ENCODE measurements around the gene GRHPR. TPM values are rescaled to one million over a fixed set of nuclear protein-coding genes. Genes with fewer than 3 reads are reported as not detected.

The GRHPR gene
- total and polyA plus RNA-seq, 2 of the 8 experiments (the other 6 are each of a cell fraction or from before 2014, with no cell fraction given), result 97.0 to 201 TPM

DNA sequence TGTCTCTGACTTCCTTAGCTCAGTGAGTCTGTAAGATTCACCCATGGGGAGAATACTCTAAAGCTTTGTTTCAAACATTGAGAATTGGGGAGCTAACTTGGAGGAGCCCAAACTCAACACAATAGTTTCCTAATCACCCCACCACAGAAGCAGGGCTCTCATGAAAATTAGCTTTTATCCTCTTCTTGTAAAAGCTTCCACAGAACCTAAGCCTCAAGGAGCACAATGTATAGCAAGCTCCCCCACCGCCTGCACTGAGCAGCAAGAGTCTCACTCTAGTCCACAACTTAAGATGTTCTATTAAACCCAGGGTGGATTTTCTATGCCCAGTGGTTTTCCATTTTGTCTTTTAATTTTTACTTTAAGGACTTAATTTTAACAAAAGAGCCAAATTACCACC is 48.9 kb upstream of the GRHPR start:
- no peak overlapping the region for H2AK5ac ChIP-seq (ENCODE audit: low read depth, low read length)
- no peak overlapping the region for H3K56ac ChIP-seq (replicated peaks; ENCODE audit: insufficient read length, low read depth, low read length)
- no peak overlapping the region for H3K4me2 ChIP-seq (ENCODE audit: insufficient read depth in 1 of 2, low read depth in 2 of 2, low read length in 2 of 2)
- H4K20me1 ChIP-seq (replicated peaks in 1 of 2; ENCODE audit: control insufficient read depth in 1 of 2, insufficient read depth in 2 of 2, low read length in 2 of 2), result no peaks in the 10 kb centered on the region
- H4K5ac ChIP-seq (ENCODE audit: insufficient read length, low read depth, low read length), result no peak overlapping the region
- no peak overlapping the region for H3K14ac ChIP-seq (ENCODE audit: insufficient read length)
- no peaks in the 10 kb centered on the region for H3K9me3 ChIP-seq (ENCODE audit: insufficient read depth in 2 of 2, low read depth in 1 of 2, low read length in 1 of 2)
- 0 out of 7 replicates have a peak, but pooled peaks cover 0 to 2% (median 0%) of the 10 kb centered on the region in 4 experiments for H3K4me1 ChIP-seq (replicated peaks in 1 of 4; ENCODE audit: control insufficient read depth in 3 of 4, insufficient read depth in 4 of 4, low read length in 3 of 4)
- no peak overlapping the region for H3K18ac ChIP-seq (ENCODE audit: extremely low read depth, low read length)
- no peak overlapping the region for H3K4me3 ChIP-seq (ENCODE audit: extremely low read depth in 1 of 4, insufficient read depth in 2 of 4, low read depth in 3 of 4, low read length in 4 of 4)
- CTCF ChIA-PET (ENCODE audit: partially characterized antibody), result interaction anchor here (0.6 to 2.6 kb wide), 9 partner anchors 9 to 550 kb away, joined by 3 to 11 read pairs (median 4); no protein-coding TSS in a partner anchor
- no peak overlapping the region; the same call in 1 of the 2 replicates for H4K8ac ChIP-seq (ENCODE audit: extremely low read depth, insufficient read depth, low read length)
- no peak overlapping the region for H3K9ac ChIP-seq (replicated peaks in 1 of 4; ENCODE audit: extremely low read depth in 1 of 4, low read depth in 3 of 4, low read length in 3 of 4)
- H2AFZ ChIP-seq (ENCODE audit: low read length), result no peak overlapping the region
- H3K79me2 ChIP-seq (ENCODE audit: control insufficient read depth in 1 of 2, insufficient read depth in 2 of 2, low read length in 2 of 2), result no peaks in the 10 kb centered on the region
- H3K23ac ChIP-seq (ENCODE audit: insufficient read length), result no peak overlapping the region
- 87% methylated on average over 1 of the region's 1 CpG; no CpG with 5 or more reads in 1 of the 2 experiments for WGBS, 2 experiments (ENCODE audit: extremely low coverage in 1 of 2, insufficient coverage in 1 of 2, insufficient read length in 1 of 2, insufficient replicate concordance in 2 of 2, low coverage in 1 of 2, low lambda C conversion rate in 2 of 2, missing lambda C conversion rate in 1 of 2)
- no peak overlapping the region for H2BK20ac ChIP-seq (ENCODE audit: low read length)
- no peak overlapping the region for H4K91ac ChIP-seq (replicated peaks; ENCODE audit: insufficient read length, low read length)
- no peaks in the 10 kb centered on the region; the same call in 1 of the 2 replicates for H3K23me2 ChIP-seq (ENCODE audit: low read depth, low read length)
- no peaks in the 10 kb centered on the region for H3K36me3 ChIP-seq (ENCODE audit: control insufficient read depth in 2 of 4, insufficient read depth in 4 of 4, low read length in 3 of 4)
- FAIRE-seq, result no peak
- no peaks in the 10 kb centered on the region for H3K79me1 ChIP-seq (ENCODE audit: low read depth, low read length)
- no peak overlapping the region for H2BK15ac ChIP-seq (ENCODE audit: low read length)
- POLR2A ChIA-PET (ENCODE audit: partially characterized antibody), result interaction anchor here (0.7 kb wide), 1 partner anchor 19 kb away, joined by 6 read pairs; no protein-coding TSS in a partner anchor
- H3K27ac ChIP-seq (ENCODE audit: low read depth, low read length), result no peak overlapping the region
- no peak for DNase-seq (ENCODE audit: low read depth in 1 of 2, low spot score in 2 of 2)
- H3K4ac ChIP-seq (replicated peaks; ENCODE audit: insufficient read length, low read depth, low read length), result no peak overlapping the region
- no peak overlapping the region for H2BK5ac ChIP-seq (ENCODE audit: low read depth, low read length)
- H2BK12ac ChIP-seq (ENCODE audit: low read depth, low read length), result no peak overlapping the region
- no peak overlapping the region for H2BK120ac ChIP-seq (replicated peaks; ENCODE audit: low read depth, low read length)
- no peaks in the 10 kb centered on the region for H3K27me3 ChIP-seq (replicated peaks in 1 of 4; ENCODE audit: control insufficient read depth in 3 of 4, extremely low read depth in 1 of 4, insufficient read depth in 3 of 4, low read length in 3 of 4)
- TF ChIP-seq, protein P1, sequence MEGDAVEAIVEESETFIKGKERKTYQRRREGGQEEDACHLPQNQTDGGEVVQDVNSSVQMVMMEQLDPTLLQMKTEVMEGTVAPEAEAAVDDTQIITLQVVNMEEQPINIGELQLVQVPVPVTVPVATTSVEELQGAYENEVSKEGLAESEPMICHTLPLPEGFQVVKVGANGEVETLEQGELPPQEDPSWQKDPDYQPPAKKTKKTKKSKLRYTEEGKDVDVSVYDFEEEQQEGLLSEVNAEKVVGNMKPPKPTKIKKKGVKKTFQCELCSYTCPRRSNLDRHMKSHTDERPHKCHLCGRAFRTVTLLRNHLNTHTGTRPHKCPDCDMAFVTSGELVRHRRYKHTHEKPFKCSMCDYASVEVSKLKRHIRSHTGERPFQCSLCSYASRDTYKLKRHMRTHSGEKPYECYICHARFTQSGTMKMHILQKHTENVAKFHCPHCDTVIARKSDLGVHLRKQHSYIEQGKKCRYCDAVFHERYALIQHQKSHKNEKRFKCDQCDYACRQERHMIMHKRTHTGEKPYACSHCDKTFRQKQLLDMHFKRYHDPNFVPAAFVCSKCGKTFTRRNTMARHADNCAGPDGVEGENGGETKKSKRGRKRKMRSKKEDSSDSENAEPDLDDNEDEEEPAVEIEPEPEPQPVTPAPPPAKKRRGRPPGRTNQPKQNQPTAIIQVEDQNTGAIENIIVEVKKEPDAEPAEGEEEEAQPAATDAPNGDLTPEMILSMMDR (IDR thresholded peaks at IDR 0.05; ENCODE audit: control extremely low read depth in 1 of 3, insufficient read depth in 1 of 3, low read depth in 1 of 3, low read length in 3 of 3), result no peak
- no peak for TF ChIP-seq EGR1 (IDR thresholded peaks at IDR 0.05; ENCODE audit: borderline replicate concordance, low read depth, low read length)
- no peak for TF ChIP-seq CEBPB (IDR thresholded peaks at IDR 0.05; ENCODE audit: low read depth, low read length)
- TF ChIP-seq RNF2 (IDR thresholded peaks at IDR 0.05; ENCODE audit: borderline replicate concordance, low read depth, low read length, missing control alignments, poor library complexity, severe bottlenecking), result no peak
- TF ChIP-seq, protein P2, sequence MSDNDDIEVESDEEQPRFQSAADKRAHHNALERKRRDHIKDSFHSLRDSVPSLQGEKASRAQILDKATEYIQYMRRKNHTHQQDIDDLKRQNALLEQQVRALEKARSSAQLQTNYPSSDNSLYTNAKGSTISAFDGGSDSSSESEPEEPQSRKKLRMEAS (IDR thresholded peaks at IDR 0.05), result no peak
- TF ChIP-seq RXRA (IDR thresholded peaks at IDR 0.05; ENCODE audit: insufficient read depth, low read depth, low read length), result no peak
- no peak for TF ChIP-seq TBP (IDR thresholded peaks at IDR 0.05; ENCODE audit: low read depth, low read length)
- TF ChIP-seq RAD21 (IDR thresholded peaks at IDR 0.05 in 1 of 2, conservative IDR thresholded peaks at IDR 0.05 in 1 of 2; ENCODE audit: low read depth in 2 of 2, low read length in 2 of 2), result no peak
- no peak for TF ChIP-seq KDM1A (IDR thresholded peaks at IDR 0.05; ENCODE audit: borderline replicate concordance, low read length)
- TF ChIP-seq KDM5A (IDR thresholded peaks at IDR 0.05; ENCODE audit: low read length), result no peak

Measured in H1 (cell line).